ENCODE data around the gene METTL26.

Gene METTL26

GRCh38 chr16:595942-596735, 40.0 kb downstream of the METTL26 start:
- DNase-seq (ENCODE audit: low read depth), result no peak

- no peak for DNase-seq (ENCODE audit: low read depth)
Observed at GRCh38 chr16:595094-595528, 41.0 kb downstream of the METTL26 start.

GRCh38 chr16:593807-594206, 42.3 kb downstream of the METTL26 start:
- no peak for DNase-seq (ENCODE audit: low read depth)

- DNase-seq (ENCODE audit: low read depth), result no peak
Observed at GRCh38 chr16:593406-593805, 42.7 kb downstream of the METTL26 start.

- DNase-seq (ENCODE audit: low read depth), result no peak
Observed at GRCh38 chr16:592518-593306, 43.4 kb downstream of the METTL26 start.

- DNase-seq (ENCODE audit: low read depth), result no peak
Observed at GRCh38 chr16:591892-592517, 44.1 kb downstream of the METTL26 start.

GRCh38 chr16:591231-591630, 44.9 kb downstream of the METTL26 start:
- no peak for DNase-seq (ENCODE audit: low read depth)

GRCh38 chr16:590815-591200, 45.3 kb downstream of the METTL26 start:
- DNase-seq (ENCODE audit: low read depth), result no peak

GRCh38 chr16:590188-590814, 45.8 kb downstream of the METTL26 start:
- DNase-seq (ENCODE audit: low read depth), result no peak

GRCh38 chr16:589658-590187, 46.4 kb downstream of the METTL26 start, which contains the start of gene RAB40C:
RAB40C (plus strand) TSS chr16:590066; CDS start chr16:590292, 226 bp downstream.
- DNase-seq (ENCODE audit: low read depth), result peak; percentile 97

- peak; percentile 99 for DNase-seq (ENCODE audit: low read depth)
Observed at GRCh38 chr16:588889-589657, 47.0 kb downstream of the METTL26 start.

- no peak for DNase-seq (ENCODE audit: low read depth)
Observed at GRCh38 chr16:588639-588888, 47.5 kb downstream of the METTL26 start.

GRCh38 chr16:586645-587590, 49.2 kb downstream of the METTL26 start:
- no peak for DNase-seq (ENCODE audit: low read depth)

GRCh38 chr16:586047-586644, 50.0 kb downstream of the METTL26 start:
- no peak for DNase-seq (ENCODE audit: low read depth)

GRCh38 chr16:585351-585750, 50.8 kb downstream of the METTL26 start:
- DNase-seq (ENCODE audit: low read depth), result no peak
